ENCODE results near the gene PAM. TPM values are rescaled to one million over a fixed set of nuclear protein-coding genes. Genes with fewer than 3 reads are reported as not detected.

Gene PAM
- total RNA-seq, 1 experiment from 2014 or later, result 257 TPM

DNA sequence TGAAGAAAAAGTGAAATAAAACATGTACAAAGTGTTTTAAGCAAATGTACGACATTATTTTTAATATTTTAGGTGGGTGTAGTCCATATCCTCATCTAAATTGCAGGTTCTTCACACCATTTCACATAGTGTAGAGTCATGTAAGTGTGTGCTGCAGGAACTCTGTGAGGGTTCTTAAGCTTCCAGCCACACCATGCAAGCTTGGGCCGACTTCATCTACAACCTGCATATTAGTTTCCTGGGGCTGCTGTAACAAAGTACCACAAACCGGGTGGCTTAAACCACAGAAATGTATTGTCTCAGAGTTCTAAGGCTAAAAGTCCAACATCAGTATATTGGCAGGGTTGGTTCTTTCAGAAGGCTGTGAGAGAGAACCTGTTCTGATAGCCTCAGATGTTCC, 10.2 kb downstream of the PAM start:
- Histone ChIP-seq H3K9me3 (ENCODE audit: control insufficient read depth in 1 of 2, insufficient read depth in 1 of 2, low read depth in 1 of 2, low read length in 2 of 2) (no peaks in the 10 kb centered on the region), H2AFZ (ENCODE audit: low read depth, low read length, poor library complexity, severe bottlenecking) (no peak overlapping the region), H3K36me3 (ENCODE audit: control insufficient read depth in 1 of 2, insufficient read depth in 2 of 2, low read length in 2 of 2) (no peaks in the 10 kb centered on the region), H3K9ac (ENCODE audit: low read length) (no peak overlapping the region), H3K4me3 (replicated peaks in 1 of 2; ENCODE audit: low read depth in 1 of 2, low read length in 2 of 2) (no peak overlapping the region), H4K20me1 (ENCODE audit: insufficient read depth) (no peaks in the 10 kb centered on the region), H3K27ac (ENCODE audit: low read depth, low read length) (no peak overlapping the region), H3K9me2 (ENCODE audit: insufficient read depth) (no peaks in the 10 kb centered on the region), H3K79me2 (ENCODE audit: insufficient read depth, low read length) (peaks cover 86% of the 10 kb centered on the region), H3K4me2 (ENCODE audit: low read length) (no peak overlapping the region), H3K27me3 (ENCODE audit: insufficient read depth, low read length) (no peaks in the 10 kb centered on the region), H3K4me1 (ENCODE audit: control insufficient read depth in 1 of 2, insufficient read depth in 2 of 2, low read length in 2 of 2) (peaks cover 26 to 30% of the 10 kb centered on the region in 2 experiments)
- BruUV-seq (replicated peaks), result no TSS peak
- ChIA-PET CTCF (no interaction called here), RAD21 (ENCODE audit: low non-redundant PET in 1 of 2, low total read pairs in 2 of 2, uncharacterized antibody in 2 of 2, unreplicated experiment in 2 of 2) (no interaction called here), POLR2A (no interaction called here)
- TF ChIP-seq CBX3 (IDR thresholded peaks at IDR 0.05; ENCODE audit: low read depth) (no peak), FOSL1 (IDR thresholded peaks at IDR 0.05; ENCODE audit: low read depth) (no peak), POLR2AphosphoS5 (IDR thresholded peaks at IDR 0.05; ENCODE audit: low read depth, low read length) (no peak), YY1 (IDR thresholded peaks at IDR 0.05; ENCODE audit: extremely low read depth, insufficient replicate concordance, low read depth, low read length) (no peak), SIN3A (IDR thresholded peaks at IDR 0.05; ENCODE audit: low read depth) (no peak)
- TF ChIP-seq, protein P1, sequence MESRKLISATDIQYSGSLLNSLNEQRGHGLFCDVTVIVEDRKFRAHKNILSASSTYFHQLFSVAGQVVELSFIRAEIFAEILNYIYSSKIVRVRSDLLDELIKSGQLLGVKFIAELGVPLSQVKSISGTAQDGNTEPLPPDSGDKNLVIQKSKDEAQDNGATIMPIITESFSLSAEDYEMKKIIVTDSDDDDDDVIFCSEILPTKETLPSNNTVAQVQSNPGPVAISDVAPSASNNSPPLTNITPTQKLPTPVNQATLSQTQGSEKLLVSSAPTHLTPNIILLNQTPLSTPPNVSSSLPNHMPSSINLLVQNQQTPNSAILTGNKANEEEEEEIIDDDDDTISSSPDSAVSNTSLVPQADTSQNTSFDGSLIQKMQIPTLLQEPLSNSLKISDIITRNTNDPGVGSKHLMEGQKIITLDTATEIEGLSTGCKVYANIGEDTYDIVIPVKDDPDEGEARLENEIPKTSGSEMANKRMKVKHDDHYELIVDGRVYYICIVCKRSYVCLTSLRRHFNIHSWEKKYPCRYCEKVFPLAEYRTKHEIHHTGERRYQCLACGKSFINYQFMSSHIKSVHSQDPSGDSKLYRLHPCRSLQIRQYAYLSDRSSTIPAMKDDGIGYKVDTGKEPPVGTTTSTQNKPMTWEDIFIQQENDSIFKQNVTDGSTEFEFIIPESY (IDR thresholded peaks at IDR 0.05; ENCODE audit: extremely low read depth, insufficient replicate concordance, low read length), result no peak
- DNase-seq (ENCODE audit: low read depth, low spot score) (no peak), ATAC-seq (no peak)
- intact Hi-C loops (cut with micrococcal nuclease), result no loop called here

DNA sequence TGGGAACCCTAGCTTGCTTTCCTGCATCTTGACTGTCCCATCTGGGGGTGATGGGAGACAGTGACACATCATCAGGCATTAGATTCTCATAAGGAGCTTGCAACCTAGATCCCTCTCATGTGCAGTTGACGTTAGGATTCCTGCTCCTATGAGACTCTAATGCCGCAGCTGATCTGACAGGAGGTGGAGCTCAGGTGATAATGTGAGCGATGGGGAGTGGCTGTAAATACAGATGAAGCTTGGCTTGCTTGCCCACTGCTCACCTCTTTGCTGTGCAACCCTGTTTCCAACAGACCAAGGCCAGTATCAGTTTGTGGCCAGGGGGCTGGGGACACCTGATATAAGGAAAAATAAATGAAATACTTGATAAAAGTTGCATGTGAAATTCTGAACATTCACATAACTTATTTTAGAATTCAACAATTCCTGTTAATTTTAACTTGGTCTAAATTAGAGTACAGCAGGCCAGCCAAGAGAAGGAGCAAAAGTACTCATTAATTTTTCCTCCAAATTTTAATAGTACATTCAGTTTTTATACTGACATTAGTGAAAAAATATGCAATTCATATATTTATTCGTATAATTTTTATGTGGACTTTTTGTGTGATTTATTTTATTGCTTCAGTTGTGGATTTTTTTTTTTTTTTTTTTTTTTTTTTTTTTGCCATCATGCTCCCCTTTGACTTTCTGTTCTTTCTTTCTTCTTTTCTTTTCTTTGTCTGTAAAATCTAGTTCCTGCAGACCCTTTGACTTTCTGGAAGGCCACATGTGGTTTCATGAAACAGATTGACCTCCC, 11.4 kb downstream of the PAM start:
- POLR2A ChIA-PET, result no interaction called here
- TF ChIP-seq, protein P2, sequence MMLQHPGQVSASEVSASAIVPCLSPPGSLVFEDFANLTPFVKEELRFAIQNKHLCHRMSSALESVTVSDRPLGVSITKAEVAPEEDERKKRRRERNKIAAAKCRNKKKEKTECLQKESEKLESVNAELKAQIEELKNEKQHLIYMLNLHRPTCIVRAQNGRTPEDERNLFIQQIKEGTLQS (IDR thresholded peaks at IDR 0.05), result no peak
- TF ChIP-seq, protein P3, sequence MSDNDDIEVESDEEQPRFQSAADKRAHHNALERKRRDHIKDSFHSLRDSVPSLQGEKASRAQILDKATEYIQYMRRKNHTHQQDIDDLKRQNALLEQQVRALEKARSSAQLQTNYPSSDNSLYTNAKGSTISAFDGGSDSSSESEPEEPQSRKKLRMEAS (IDR thresholded peaks at IDR 0.05), result no peak
- TF ChIP-seq TCF7L2 (IDR thresholded peaks at IDR 0.05; ENCODE audit: borderline replicate concordance, extremely low read depth, insufficient read depth, insufficient read length) (no peak), FOSL1 (IDR thresholded peaks at IDR 0.05; ENCODE audit: low read depth) (no peak), CEBPB (IDR thresholded peaks at IDR 0.05; ENCODE audit: low read depth) (no peak), CBX3 (IDR thresholded peaks at IDR 0.05; ENCODE audit: low read depth) (no peak), POLR2AphosphoS5 (IDR thresholded peaks at IDR 0.05; ENCODE audit: low read depth, low read length) (no peak), EGR1 (IDR thresholded peaks at IDR 0.05; ENCODE audit: low read depth) (no peak), POLR2A (IDR thresholded peaks at IDR 0.05; ENCODE audit: borderline replicate concordance, extremely low read depth, insufficient read depth, insufficient read length) (no peak), ELF1 (IDR thresholded peaks at IDR 0.05; ENCODE audit: borderline replicate concordance, low read depth) (no peak), EZH2 (IDR thresholded peaks at IDR 0.05) (no peak), JUND (IDR thresholded peaks at IDR 0.05) (no peak)
- TF ChIP-seq, protein P4, sequence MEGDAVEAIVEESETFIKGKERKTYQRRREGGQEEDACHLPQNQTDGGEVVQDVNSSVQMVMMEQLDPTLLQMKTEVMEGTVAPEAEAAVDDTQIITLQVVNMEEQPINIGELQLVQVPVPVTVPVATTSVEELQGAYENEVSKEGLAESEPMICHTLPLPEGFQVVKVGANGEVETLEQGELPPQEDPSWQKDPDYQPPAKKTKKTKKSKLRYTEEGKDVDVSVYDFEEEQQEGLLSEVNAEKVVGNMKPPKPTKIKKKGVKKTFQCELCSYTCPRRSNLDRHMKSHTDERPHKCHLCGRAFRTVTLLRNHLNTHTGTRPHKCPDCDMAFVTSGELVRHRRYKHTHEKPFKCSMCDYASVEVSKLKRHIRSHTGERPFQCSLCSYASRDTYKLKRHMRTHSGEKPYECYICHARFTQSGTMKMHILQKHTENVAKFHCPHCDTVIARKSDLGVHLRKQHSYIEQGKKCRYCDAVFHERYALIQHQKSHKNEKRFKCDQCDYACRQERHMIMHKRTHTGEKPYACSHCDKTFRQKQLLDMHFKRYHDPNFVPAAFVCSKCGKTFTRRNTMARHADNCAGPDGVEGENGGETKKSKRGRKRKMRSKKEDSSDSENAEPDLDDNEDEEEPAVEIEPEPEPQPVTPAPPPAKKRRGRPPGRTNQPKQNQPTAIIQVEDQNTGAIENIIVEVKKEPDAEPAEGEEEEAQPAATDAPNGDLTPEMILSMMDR (IDR thresholded peaks at IDR 0.05 in 2 of 3, conservative IDR thresholded peaks at IDR 0.05 in 1 of 3; ENCODE audit: borderline replicate concordance in 1 of 3, insufficient read depth in 1 of 3, low read depth in 2 of 3, low read length in 2 of 3), result no peak

More for the DNA sequence above, 11.4 kb downstream of the PAM start:
- Histone ChIP-seq H4K20me1 (ENCODE audit: insufficient read depth) (no peaks in the 10 kb centered on the region), H3K27me3 (ENCODE audit: insufficient read depth, low read length) (no peaks in the 10 kb centered on the region), H3K36me3 (ENCODE audit: control insufficient read depth in 1 of 2, insufficient read depth in 2 of 2, low read length in 2 of 2) (no peaks in the 10 kb centered on the region), H3K79me2 (ENCODE audit: insufficient read depth, low read length) (peaks cover 86% of the 10 kb centered on the region), H3K9ac (ENCODE audit: low read length) (no peak overlapping the region), H3K4me1 (ENCODE audit: control insufficient read depth in 1 of 2, insufficient read depth in 2 of 2, low read length in 2 of 2) (peaks cover 17 to 22% of the 10 kb centered on the region in 2 experiments), H3K9me2 (ENCODE audit: insufficient read depth) (no peaks in the 10 kb centered on the region), H3K4me2 (ENCODE audit: low read length) (no peak overlapping the region), H3K4me3 (replicated peaks in 1 of 2; ENCODE audit: low read depth in 1 of 2, low read length in 2 of 2) (no peak overlapping the region), H3K9me3 (ENCODE audit: control insufficient read depth in 1 of 2, insufficient read depth in 1 of 2, low read depth in 1 of 2, low read length in 2 of 2) (no peaks in the 10 kb centered on the region), H2AFZ (ENCODE audit: low read depth, low read length, poor library complexity, severe bottlenecking) (no peak overlapping the region), H3K27ac (ENCODE audit: low read depth, low read length) (no peak overlapping the region)
- DNase-seq (ENCODE audit: low read depth, low spot score), result no peak
- intact Hi-C loops (cut with micrococcal nuclease), result no loop called here
- ChIA-PET CTCF (interaction anchor here (1.1 to 1.2 kb wide), 2 partner anchors 14 to 85 kb away, joined by 3 to 4 read pairs; no protein-coding TSS in a partner anchor), RAD21 (ENCODE audit: low non-redundant PET in 1 of 2, low total read pairs in 2 of 2, uncharacterized antibody in 2 of 2, unreplicated experiment in 2 of 2) (no interaction called here)
- no peak for ATAC-seq
- no TSS peak for BruUV-seq (replicated peaks)
